ENCODE results near the gene PDXK.

The PDXK gene

GRCh38 chr21:43808832-43809251, 89.9 kb downstream of the PDXK start:
- no peak for DNase-seq

DNA sequence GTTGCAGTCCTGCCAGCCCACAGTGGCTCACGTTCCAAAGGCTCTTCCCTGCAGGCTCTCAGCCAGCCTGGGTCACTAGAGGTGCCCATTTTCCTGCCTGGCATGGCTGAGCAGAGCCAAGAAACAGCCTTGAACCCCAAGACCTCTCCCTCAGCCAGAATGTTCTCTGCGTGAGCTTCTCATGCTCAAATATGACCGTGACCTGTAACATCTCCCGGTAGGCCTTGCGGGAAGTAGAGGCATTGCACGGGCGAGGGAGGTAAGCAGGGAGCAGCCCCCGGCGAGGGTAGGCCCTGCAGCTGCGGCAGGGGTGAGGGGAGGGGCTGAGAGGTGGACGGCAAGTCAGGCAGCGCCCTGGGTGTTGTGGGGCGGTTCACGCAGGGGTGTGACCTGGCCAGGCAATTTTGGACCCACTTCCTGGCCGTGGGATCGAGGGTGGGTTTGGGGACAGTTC, 90.4 kb downstream of the PDXK start:
- DNase-seq = no peak

DNA sequence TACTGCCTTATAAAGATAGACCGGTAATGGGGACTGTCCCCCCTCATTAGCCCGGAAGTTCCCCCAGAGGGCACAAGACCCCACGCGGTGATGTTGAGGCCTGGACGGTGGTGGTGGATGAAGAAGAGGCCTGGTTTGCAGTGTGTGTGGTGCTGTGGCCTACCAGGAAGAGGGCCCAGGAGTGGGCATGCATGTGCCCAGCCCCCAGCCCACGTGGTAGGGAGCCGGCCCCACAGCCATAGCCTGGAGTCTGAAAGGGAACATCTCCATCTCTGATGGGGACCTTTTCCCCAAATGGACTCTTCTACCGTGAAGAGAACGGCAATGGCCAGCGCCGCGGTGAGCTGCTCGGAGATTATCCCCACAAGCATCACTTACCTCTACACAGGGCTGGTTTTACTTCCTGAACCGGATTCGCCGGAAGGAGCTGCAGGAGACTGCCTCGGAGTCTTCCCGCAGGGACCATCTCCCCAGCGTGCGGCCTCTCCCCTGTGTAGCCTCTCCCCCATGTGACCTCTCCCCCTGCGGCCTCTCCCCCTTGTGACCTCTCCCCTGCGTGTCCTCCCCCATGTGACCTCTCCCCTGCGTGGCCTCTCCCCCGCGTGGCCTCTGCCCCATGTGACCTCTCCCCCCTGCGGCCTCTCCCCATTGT, 91.0 kb downstream of the PDXK start:
- DNase-seq = no peak

- peak; percentile 68 to 73 for DNase-seq
Observed at GRCh38 chr21:43810505-43811261, 91.8 kb downstream of the PDXK start.

DNA sequence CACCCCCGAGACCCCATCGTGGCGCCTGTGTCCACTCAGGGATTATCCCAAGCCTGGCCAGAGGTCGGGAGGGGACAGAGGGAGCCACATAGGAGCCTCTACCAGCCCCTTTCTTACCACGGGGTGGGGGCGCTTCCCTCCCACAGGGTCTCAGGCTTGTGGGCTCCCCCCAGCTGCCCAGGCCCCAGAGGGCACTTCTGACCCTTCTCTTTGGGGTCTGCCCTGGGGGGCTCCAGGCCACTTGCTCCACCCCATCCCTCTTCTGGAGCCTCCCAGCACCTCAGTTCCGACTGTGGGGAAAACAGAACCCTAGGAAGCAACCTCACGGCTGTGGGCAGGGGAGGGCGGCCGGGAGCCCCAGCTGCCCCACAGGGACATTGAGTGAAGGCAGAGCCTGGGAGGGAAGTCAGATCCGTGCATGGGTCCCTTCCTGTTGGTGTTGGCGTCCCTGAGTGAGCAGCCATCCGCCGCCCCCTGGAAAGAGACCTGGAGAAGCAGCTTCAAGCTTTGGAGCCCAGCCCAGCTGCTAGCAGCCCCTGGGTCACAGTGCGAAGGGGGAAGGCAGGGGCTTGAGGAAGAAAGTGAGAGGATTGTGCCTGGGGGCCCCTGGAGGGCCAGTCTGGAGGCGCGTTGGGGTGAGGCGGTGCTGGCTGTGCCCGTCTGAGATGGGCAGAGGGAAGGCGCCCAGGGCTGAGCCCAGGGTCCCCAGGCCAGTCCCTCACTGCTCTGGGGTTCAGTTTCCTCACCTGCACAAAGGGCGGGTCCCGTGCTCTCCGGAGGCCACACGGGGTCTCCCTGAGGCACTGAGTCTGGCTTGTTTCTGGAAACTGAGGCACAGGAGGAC, 92.6 kb downstream of the PDXK start:
- DNase-seq = no peak

Data from SHP77 (cell line).